Lower lobe of right lung (tissue), 2 donors: ENCODE data around the gene NEURL3. TPM values are rescaled to one million over a fixed set of nuclear protein-coding genes. Genes with fewer than 3 reads are reported as not detected.
"Not testable (repeated sequence)": the region's sequence is repeated elsewhere in the genome, so short reads cannot be mapped to it uniquely, and the experiment has no call there.

ENCODE experiments used
- ATAC-seq, 2 donors: fragments of 200-7000 bp; cut with Tn5 transposase; one replicate each; pipeline ENCODE4 v1.9.1; 2020 to 2022; ENCODE audit warnings: mild to moderate bottlenecking in 2 of 2, moderate library complexity in 2 of 2
- DNase-seq: peaks from one replicate; pipeline ENCODE4 v3.0.0-alpha.2; 2020
- H3K27ac ChIP-seq: fragments of 200-600 bp; one replicate; pipeline ENCODE4 v1.8.0; 2022
- H3K27me3 ChIP-seq: fragments of 200-600 bp; one replicate; pipeline ENCODE4 v1.8.0; 2022; ENCODE audit warnings: low read depth
- H3K36me3 ChIP-seq: fragments of 200-600 bp; one replicate; pipeline ENCODE4 v1.8.0; 2022; ENCODE audit warnings: mild to moderate bottlenecking
- H3K4me1 ChIP-seq: fragments of 200-600 bp; one replicate; pipeline ENCODE4 v1.8.0; 2022
- H3K4me3 ChIP-seq: fragments of 200-600 bp; one replicate; pipeline ENCODE4 v1.8.0; 2022; ENCODE audit warnings: mild to moderate bottlenecking
- H3K9me3 ChIP-seq: fragments of 200-600 bp; one replicate; pipeline ENCODE4 v1.8.0; 2022
- intact Hi-C: fragments of 100-400 bp; cut with DNase I; formaldehyde crosslinking; loops from one replicate; pipeline ENCODE4 v1.11.0; 2022
- long read RNA-seq: library from polyadenylated mRNA; unstranded; transcript quantifications from one replicate; pipeline ENCODE4 v2.0.0, GENCODE V29; 2021
- total RNA-seq: library from RNA; stranded (reverse); fragmentation: NEBNext Ultra II Directional; extraction: Animal tissue kit (Norgen Biotek cat#: 25700); gene quantifications from one replicate; pipeline ENCODE4 v1.2.1, GENCODE V29; 2021
- TF ChIP-seq, protein P1 (sequence below): fragments of 200-600 bp; IDR thresholded peaks from one replicate; pipeline ENCODE4 v1.8.0; 2022; ENCODE audit warnings: antibody characterized with exemption, mild to moderate bottlenecking
- donor health status: DM: no; HTN: yes; CAD: no; lungs with severe emphysema.

NEURL3 gene
- total RNA-seq: 0.27 TPM
- long read RNA-seq, partial matches to known transcripts: 0 of 1 reads
- long read RNA-seq, other reads (novel, unspliced or antisense): 1 of 1 reads

DNA sequence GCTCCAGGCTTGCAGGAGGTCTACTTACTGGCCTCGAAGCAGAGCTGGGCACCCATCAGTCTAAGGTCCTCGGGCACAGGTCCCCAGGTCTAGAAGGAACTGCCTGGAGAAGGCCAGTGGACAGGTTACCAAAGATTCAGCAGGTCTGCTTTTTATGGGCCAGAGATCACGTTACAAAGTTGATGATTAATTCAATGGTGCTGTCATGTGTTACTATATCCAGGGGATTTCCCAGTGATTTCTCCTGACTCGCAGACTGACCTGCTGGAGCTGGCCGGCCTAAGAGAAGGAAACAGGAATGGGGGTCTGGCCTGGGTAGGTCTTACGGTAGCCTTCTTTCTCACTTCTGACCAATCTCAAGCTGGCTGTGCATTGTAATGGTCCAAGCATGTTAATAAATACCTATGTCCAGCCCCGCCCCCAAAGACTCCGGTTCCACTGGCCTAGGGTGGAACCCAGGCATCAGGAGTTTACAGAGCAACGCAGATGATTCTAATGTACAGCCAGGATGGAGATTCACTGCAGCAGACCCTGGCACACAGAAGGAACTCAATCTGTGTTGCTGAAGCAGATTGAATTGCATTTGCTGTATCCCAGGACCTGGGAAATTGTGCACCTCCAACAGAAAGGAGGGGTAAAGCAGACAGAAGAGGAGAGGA, at the start of gene NEURL3:
Gene NEURL3, minus strand, starts transcription at position 127 of the 659 bp plus-strand sequence. Its CDS starts 71 bp downstream, at position 56.
- Histone ChIP-seq H3K4me1 (peaks cover 50% of the 10 kb centered on the region), H3K27ac (no peak within 1 kb of the TSS)
- no peak for ATAC-seq

DNA sequence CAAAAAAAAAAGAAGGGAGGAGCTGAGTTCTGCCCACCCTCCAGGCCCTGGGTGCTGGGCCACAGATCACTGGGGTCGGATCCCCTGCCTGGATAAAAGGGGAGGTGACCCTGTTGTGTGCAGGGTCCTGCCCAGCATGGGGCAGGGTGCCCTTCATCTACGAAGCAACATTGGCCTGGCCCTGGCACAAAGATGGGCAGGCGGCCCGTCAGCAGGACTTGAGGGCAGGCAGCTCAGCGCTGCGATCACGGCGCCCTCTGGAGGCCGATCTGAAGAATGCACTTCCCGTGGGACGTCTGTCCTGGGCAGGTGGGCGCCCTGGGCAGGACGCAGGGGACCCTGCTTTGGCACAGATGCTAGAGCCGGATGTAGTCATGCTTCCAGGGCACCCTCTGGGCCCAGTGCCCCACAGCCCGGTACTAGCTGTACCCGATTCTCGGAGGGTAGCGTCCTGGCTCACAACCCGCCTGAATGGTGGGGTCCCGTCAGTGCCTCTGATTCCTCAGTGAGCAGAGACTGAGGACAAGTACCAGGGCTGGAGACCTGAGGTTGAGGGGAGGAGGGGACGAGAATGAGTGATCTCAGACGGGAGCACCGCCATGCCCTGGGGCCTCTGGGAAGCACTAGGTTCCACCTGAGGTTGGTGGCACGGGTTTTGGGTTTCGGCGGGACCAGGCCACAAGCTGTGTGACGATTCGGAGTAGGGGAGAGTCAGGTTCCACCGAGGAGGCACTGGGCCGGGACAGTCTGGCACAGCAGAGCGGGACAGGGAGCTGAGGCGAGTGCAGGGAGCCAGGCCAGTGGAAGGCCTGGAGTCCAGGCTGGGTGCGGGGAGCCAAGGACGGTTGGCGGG, 49.4 kb upstream of the NEURL3 start:
- Histone ChIP-seq H3K4me1 (peaks cover 9% of the 10 kb centered on the region), H3K9me3 (no peaks in the 10 kb centered on the region), H3K4me3 (no peak overlapping the region), H3K27ac (no peak overlapping the region), H3K36me3 (peaks cover 32% of the 10 kb centered on the region), H3K27me3 (no peaks in the 10 kb centered on the region)
- intact Hi-C loops: no loop called here
- TF ChIP-seq, protein P1, sequence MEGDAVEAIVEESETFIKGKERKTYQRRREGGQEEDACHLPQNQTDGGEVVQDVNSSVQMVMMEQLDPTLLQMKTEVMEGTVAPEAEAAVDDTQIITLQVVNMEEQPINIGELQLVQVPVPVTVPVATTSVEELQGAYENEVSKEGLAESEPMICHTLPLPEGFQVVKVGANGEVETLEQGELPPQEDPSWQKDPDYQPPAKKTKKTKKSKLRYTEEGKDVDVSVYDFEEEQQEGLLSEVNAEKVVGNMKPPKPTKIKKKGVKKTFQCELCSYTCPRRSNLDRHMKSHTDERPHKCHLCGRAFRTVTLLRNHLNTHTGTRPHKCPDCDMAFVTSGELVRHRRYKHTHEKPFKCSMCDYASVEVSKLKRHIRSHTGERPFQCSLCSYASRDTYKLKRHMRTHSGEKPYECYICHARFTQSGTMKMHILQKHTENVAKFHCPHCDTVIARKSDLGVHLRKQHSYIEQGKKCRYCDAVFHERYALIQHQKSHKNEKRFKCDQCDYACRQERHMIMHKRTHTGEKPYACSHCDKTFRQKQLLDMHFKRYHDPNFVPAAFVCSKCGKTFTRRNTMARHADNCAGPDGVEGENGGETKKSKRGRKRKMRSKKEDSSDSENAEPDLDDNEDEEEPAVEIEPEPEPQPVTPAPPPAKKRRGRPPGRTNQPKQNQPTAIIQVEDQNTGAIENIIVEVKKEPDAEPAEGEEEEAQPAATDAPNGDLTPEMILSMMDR: peak; percentile 96
- peak; percentile 76 for ATAC-seq
- peak; percentile 85 for DNase-seq

More for the DNA sequence above, at the start of gene NEURL3:
- TF ChIP-seq, protein P1: no peak
- no peaks in the 10 kb centered on the region for H3K36me3 ChIP-seq
- DNase-seq: no peak
- peaks cover 15% of the 10 kb centered on the region for H3K27me3 ChIP-seq
- H3K9me3 ChIP-seq: no peaks in the 10 kb centered on the region
- no peak within 1 kb of the TSS for H3K4me3 ChIP-seq
- intact Hi-C loops: no loop called here

GRCh38 chr2:96553957-96554292, 48.8 kb upstream of the NEURL3 start:
- H3K4me3 ChIP-seq, H3K27ac ChIP-seq, H3K27me3 ChIP-seq, ATAC-seq, H3K9me3 ChIP-seq, intact Hi-C loops, H3K4me1 ChIP-seq, DNase-seq: not testable (repeated sequence)
- peaks cover 37% of the 10 kb centered on the region for H3K36me3 ChIP-seq

- Histone ChIP-seq H3K9me3 (no peaks in the 10 kb centered on the region), H3K4me1 (peaks cover 9% of the 10 kb centered on the region), H3K27me3 (no peaks in the 10 kb centered on the region), H3K36me3 (peaks cover 43% of the 10 kb centered on the region), H3K27ac (no peak overlapping the region), H3K4me3 (no peak overlapping the region)
- intact Hi-C loops: no loop called here
- ATAC-seq (no peak), DNase-seq (no peak)
- TF ChIP-seq, protein P1: no peak
These were observed 48.2 kb upstream of the NEURL3 start for GRCh38 chr2:96553176-96553956.

- no peak for ATAC-seq
- no peak overlapping the region for H3K27ac ChIP-seq
These were observed 47.4 kb upstream of the NEURL3 start for GRCh38 chr2:96552315-96553175.

More at GRCh38 chr2:96552315-96553175, 47.4 kb upstream of the NEURL3 start:
- Histone ChIP-seq H3K36me3 (peaks cover 49% of the 10 kb centered on the region), H3K27me3 (no peaks in the 10 kb centered on the region), H3K4me3 (no peak overlapping the region), H3K9me3 (no peaks in the 10 kb centered on the region), H3K4me1 (peaks cover 9% of the 10 kb centered on the region)
- intact Hi-C loops: no loop called here
- DNase-seq: no peak
- TF ChIP-seq, protein P1: no peak
